ENCODE measurements around the gene CACNB4.
"Not testable (repeated sequence)": the region's sequence is repeated elsewhere in the genome, so short reads cannot be mapped to it uniquely, and the experiment has no call there.

Gene CACNB4

GRCh38 chr2:152099367-152100050 lies 665 bp upstream of the CACNB4 start:
- no peak for TF ChIP-seq CTCF (IDR thresholded peaks at IDR 0.05; ENCODE audit: borderline replicate concordance, insufficient read depth, low read depth, low read length)
- H3K4me3 ChIP-seq (ENCODE audit: low read depth, low read length): peak overlapping the region; percentile 88

DNA sequence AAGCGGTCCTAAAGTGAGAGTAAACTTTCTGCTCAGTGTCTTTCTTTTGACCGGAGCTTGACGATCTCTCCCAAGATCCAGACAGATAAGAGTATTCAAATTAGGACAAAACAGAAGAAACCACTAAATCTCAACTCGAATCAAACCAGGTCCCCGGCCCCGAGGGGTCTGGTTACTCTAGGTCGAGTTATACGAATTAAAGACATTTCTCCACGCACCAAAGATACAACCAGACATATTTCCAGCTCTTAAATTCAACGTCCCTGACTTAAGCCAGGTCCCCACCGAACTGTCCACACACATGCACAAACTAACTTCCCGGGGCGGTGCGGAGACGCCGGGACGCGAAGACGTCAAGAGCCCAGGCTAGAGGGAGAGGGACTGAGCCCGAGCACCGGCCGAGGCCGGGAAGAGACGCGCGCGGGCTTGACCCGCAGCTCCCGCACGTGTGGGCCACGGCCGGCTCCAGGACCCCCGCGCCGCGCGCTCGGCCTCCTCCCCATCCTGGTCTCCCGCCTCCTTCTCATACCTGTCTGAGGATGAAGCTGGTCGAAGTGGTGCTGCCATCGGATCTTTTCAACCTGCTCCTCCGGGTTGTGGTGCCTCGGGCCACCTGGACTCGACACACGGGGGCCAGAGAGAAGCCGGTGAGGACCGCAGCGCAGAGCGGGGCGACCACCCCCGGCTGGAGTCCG lies 896 bp downstream of the CACNB4 start:
- H3K4me3 ChIP-seq (ENCODE audit: low read depth, low read length): peak overlapping the region; percentile 88
- TF ChIP-seq CTCF (IDR thresholded peaks at IDR 0.05; ENCODE audit: borderline replicate concordance, insufficient read depth, low read depth, low read length): no peak

DNA sequence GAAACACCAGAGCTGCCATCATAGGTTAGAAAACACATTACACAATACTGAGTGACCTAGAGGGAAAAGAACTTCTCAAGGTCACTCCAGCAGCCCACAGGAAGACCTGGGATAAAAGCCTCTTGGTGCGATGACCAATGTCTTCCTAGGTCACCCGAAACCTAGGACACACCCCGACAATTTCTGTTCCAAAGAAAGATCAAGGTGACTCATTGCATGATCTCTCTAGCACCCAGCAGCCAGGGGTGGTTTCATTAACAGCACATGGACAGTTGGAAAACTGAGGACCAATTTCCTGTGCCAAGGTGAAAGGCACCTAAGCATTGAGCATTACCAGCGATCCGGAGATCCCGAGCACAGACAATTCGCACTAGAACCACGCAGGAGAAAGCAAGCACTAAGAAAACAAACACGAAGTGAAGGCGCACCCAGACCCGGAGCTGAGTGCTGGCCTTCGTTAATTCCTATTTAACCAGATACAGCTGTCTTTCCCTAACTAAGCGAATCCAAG lies 1.5 kb downstream of the CACNB4 start:
- no peak for TF ChIP-seq CTCF (IDR thresholded peaks at IDR 0.05; ENCODE audit: borderline replicate concordance, insufficient read depth, low read depth, low read length)
- peak overlapping the region; percentile 88 for H3K4me3 ChIP-seq (ENCODE audit: low read depth, low read length)

GRCh38 chr2:152095146-152095545 lies 3.7 kb downstream of the CACNB4 start:
- no peak overlapping the region for H3K4me3 ChIP-seq (ENCODE audit: low read depth, low read length)
- no peak for TF ChIP-seq CTCF (IDR thresholded peaks at IDR 0.05; ENCODE audit: borderline replicate concordance, insufficient read depth, low read depth, low read length)

GRCh38 chr2:152094014-152094413 lies 4.8 kb downstream of the CACNB4 start:
- no peak overlapping the region for H3K4me3 ChIP-seq (ENCODE audit: low read depth, low read length)
- TF ChIP-seq CTCF (IDR thresholded peaks at IDR 0.05; ENCODE audit: borderline replicate concordance, insufficient read depth, low read depth, low read length): no peak

DNA sequence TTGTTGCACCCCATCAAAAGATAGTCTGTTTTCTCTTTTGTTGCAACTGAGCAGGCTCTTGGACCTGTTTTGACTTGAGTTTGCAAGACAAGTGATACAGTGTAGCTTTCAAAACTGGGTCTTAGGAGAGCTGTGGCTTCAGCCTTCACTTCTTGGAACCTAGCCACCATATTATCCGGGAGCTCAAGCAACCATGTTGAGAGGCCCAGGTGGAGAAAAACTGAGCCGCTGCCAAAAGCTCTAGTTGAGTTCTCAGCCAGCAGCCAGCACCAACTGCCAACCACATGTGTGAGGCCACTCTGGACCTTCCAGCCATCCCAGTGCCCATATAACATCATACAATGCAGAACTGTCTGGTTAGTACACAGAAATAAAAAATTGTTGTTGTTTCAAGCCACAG lies 5.4 kb downstream of the CACNB4 start:
- TF ChIP-seq CTCF (IDR thresholded peaks at IDR 0.05; ENCODE audit: borderline replicate concordance, insufficient read depth, low read depth, low read length): no peak
- H3K4me3 ChIP-seq (ENCODE audit: low read depth, low read length): no peak overlapping the region

GRCh38 chr2:152092095-152092494 lies 6.7 kb downstream of the CACNB4 start:
- TF ChIP-seq CTCF (IDR thresholded peaks at IDR 0.05; ENCODE audit: borderline replicate concordance, insufficient read depth, low read depth, low read length): no peak

DNA sequence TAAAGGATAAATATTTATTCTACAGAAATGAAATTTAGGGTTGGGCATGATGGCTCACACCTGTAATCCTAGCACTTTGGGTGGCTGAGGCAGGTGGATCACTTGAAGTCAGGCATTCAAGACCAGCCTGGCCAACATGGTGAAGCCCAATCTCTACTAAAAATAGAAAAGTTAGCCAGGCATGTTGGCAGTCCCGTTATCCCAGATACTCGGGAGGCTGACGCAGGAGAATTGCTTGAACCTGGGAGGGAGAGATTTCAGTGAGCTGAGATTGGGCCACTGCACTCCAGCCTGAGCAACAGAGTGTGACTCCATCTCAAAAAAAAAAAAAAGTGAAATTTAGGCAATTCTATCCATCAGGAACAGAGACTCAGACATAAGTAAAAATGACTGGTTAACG lies 8.1 kb downstream of the CACNB4 start:
- not testable (repeated sequence) for H3K4me3 ChIP-seq (ENCODE audit: low read depth, low read length)

More at GRCh38 chr2:152092095-152092494, 6.7 kb downstream of the CACNB4 start:
- H3K4me3 ChIP-seq (ENCODE audit: low read depth, low read length): no peak overlapping the region
